ENCODE results near the gene MTM1.

The MTM1 gene

DNA sequence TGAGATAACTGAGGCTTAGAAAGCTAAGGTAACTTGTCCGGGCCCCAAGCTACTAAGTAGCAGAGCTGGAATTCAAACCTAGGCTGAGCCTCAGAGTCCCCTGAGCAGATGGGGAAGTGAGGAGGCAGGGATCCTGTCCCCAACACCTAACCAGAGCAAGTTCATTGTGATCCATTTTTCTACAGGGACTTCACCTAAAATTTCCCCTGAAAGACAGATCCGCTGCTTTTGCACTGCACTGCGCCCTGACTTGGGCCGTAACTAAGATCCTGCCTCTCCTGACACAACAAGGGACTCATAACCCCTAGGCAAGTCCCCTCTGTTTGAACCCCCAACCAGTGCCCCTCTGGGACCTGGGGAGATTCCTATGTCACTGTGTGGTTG, 25.6 kb upstream of the MTM1 start:
- TF ChIP-seq ZNF660 (tag by site-specific recombination; IDR thresholded peaks at IDR 0.05) (no peak), ZEB2 (tag by site-specific recombination; IDR thresholded peaks at IDR 0.05) (no peak), RBAK (tag by site-specific recombination; IDR thresholded peaks at IDR 0.05) (no peak), OVOL3 (tag by site-specific recombination; IDR thresholded peaks at IDR 0.05) (no peak), TCF7L2 (IDR thresholded peaks at IDR 0.05; ENCODE audit: borderline replicate concordance, low read depth, low read length) (no peak), ZNF629 (tag by site-specific recombination; IDR thresholded peaks at IDR 0.05) (no peak), ZNF416 (tag by site-specific recombination; IDR thresholded peaks at IDR 0.05) (no peak), ZIC2 (tag by site-specific recombination; IDR thresholded peaks at IDR 0.05) (no peak), ZNF341 (tag by site-specific recombination; IDR thresholded peaks at IDR 0.05; ENCODE audit: low read depth) (no peak), ZNF777 (tag by site-specific recombination; IDR thresholded peaks at IDR 0.05; ENCODE audit: borderline replicate concordance) (no peak), ZNF501 (tag by site-specific recombination; IDR thresholded peaks at IDR 0.05) (no peak)

DNA sequence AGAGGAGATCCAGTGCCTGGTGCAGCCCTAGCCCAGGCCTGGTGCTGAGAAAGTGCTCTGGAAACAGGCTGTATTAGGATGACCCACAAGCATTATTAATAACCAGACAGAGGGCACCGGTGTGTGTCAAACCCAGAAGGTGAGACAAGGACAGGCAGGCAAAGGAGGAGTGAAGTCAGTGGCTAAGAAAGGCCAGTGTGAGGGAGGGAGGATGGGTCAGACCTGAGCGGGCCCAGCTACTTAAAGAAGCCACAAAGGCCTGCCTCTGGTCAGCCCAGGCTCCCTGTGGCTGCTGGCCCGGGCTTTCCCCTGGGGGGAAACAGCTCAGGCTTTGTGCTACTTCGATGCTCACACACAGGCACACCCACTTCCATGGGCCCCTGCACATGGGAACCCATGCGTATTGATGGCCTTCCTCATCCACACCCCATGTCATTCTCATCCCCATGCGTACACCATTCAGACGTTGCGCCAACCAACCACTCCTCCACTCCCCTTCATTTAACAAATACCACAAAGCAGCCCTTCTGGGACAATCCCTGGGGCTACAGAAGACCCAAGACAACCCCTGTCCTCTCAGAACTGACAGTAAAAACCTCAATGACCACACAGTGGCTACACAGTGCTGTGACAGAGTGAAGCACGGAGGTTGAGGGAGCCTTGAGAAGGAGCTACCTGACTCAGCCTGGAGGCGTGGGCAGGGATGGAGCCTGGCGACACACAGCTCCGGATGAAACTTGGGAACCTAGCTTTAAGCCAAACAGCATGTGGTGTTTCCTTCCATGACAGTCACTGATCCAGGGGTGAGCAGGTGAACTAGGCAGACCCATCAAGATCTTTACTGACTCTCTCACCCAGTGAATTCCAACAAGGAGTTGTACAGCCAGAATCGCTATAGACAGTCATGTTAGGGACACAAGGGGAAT, 24.9 kb upstream of the MTM1 start:
- Histone ChIP-seq H3K36me3 (ENCODE audit: control insufficient read depth in 2 of 2, insufficient read depth in 1 of 2, low read length in 2 of 2) (no peaks in the 10 kb centered on the region), H3K9me3 (ENCODE audit: control insufficient read depth, insufficient read depth, low read depth, low read length) (no peaks in the 10 kb centered on the region), H3K4me3 (ENCODE audit: low read depth, low read length) (no peak overlapping the region), H3K4me1 (ENCODE audit: control insufficient read depth, insufficient read depth, low read length) (no peaks in the 10 kb centered on the region), H3K27ac (ENCODE audit: extremely low read depth, low read depth, low read length) (no peak overlapping the region)
- ChIA-PET CTCF (interaction anchor here (0.9 kb wide), 1 partner anchor 29 kb away, joined by 5 read pairs; no protein-coding TSS in a partner anchor), POLR2A (no interaction called here)
- no peak for TF ChIP-seq ZNF202 (tag by site-specific recombination; IDR thresholded peaks at IDR 0.05; ENCODE audit: borderline replicate concordance)
- TF ChIP-seq SCRT1 (tag by site-specific recombination; IDR thresholded peaks at IDR 0.05; ENCODE audit: borderline replicate concordance): no peak
- no peak for TF ChIP-seq ZFP37 (tag by site-specific recombination; IDR thresholded peaks at IDR 0.05)
- TF ChIP-seq, protein P1, sequence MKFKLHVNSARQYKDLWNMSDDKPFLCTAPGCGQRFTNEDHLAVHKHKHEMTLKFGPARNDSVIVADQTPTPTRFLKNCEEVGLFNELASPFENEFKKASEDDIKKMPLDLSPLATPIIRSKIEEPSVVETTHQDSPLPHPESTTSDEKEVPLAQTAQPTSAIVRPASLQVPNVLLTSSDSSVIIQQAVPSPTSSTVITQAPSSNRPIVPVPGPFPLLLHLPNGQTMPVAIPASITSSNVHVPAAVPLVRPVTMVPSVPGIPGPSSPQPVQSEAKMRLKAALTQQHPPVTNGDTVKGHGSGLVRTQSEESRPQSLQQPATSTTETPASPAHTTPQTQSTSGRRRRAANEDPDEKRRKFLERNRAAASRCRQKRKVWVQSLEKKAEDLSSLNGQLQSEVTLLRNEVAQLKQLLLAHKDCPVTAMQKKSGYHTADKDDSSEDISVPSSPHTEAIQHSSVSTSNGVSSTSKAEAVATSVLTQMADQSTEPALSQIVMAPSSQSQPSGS (tag by site-specific recombination; IDR thresholded peaks at IDR 0.05; ENCODE audit: low read depth): no peak
- no peak for TF ChIP-seq ZNF501 (tag by site-specific recombination; IDR thresholded peaks at IDR 0.05)
- no peak for TF ChIP-seq ZNF37A (tag by site-specific recombination; IDR thresholded peaks at IDR 0.05)
- no peak for TF ChIP-seq ZNF292 (tag by site-specific recombination; IDR thresholded peaks at IDR 0.05; ENCODE audit: borderline replicate concordance, low read depth)
- TF ChIP-seq GLIS1 (tag by site-specific recombination; IDR thresholded peaks at IDR 0.05): no peak
- TF ChIP-seq SP2 (tag by site-specific recombination; IDR thresholded peaks at IDR 0.05): no peak
- TF ChIP-seq ZNF16 (tag by site-specific recombination; IDR thresholded peaks at IDR 0.05; ENCODE audit: low read depth): no peak
- no peak for TF ChIP-seq ZNF621 (tag by site-specific recombination; IDR thresholded peaks at IDR 0.05)
- TF ChIP-seq, protein P2, sequence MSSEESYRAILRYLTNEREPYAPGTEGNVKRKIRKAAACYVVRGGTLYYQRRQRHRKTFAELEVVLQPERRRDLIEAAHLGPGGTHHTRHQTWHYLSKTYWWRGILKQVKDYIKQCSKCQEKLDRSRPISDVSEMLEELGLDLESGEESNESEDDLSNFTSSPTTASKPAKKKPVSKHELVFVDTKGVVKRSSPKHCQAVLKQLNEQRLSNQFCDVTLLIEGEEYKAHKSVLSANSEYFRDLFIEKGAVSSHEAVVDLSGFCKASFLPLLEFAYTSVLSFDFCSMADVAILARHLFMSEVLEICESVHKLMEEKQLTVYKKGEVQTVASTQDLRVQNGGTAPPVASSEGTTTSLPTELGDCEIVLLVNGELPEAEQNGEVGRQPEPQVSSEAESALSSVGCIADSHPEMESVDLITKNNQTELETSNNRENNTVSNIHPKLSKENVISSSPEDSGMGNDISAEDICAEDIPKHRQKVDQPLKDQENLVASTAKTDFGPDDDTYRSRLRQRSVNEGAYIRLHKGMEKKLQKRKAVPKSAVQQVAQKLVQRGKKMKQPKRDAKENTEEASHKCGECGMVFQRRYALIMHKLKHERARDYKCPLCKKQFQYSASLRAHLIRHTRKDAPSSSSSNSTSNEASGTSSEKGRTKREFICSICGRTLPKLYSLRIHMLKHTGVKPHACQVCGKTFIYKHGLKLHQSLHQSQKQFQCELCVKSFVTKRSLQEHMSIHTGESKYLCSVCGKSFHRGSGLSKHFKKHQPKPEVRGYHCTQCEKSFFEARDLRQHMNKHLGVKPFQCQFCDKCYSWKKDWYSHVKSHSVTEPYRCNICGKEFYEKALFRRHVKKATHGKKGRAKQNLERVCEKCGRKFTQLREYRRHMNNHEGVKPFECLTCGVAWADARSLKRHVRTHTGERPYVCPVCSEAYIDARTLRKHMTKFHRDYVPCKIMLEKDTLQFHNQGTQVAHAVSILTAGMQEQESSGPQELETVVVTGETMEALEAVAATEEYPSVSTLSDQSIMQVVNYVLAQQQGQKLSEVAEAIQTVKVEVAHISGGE (tag by site-specific recombination; conservative IDR thresholded peaks at IDR 0.05; ENCODE audit: low read depth): no peak
- no peak for TF ChIP-seq ZFP41 (tag by site-specific recombination; IDR thresholded peaks at IDR 0.05; ENCODE audit: borderline replicate concordance)
- TF ChIP-seq ZNF571 (tag by site-specific recombination; IDR thresholded peaks at IDR 0.05): no peak
- TF ChIP-seq, protein P3, sequence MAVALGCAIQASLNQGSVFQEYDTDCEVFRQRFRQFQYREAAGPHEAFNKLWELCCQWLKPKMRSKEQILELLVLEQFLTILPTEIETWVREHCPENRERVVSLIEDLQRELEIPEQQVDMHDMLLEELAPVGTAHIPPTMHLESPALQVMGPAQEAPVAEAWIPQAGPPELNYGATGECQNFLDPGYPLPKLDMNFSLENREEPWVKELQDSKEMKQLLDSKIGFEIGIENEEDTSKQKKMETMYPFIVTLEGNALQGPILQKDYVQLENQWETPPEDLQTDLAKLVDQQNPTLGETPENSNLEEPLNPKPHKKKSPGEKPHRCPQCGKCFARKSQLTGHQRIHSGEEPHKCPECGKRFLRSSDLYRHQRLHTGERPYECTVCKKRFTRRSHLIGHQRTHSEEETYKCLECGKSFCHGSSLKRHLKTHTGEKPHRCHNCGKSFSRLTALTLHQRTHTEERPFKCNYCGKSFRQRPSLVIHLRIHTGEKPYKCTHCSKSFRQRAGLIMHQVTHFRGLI (tag by site-specific recombination; IDR thresholded peaks at IDR 0.05): no peak
- TF ChIP-seq YY2 (tag by site-specific recombination; IDR thresholded peaks at IDR 0.05): no peak

More for the DNA sequence above, 25.6 kb upstream of the MTM1 start:
- no peaks in the 10 kb centered on the region for H3K9me3 ChIP-seq (ENCODE audit: control insufficient read depth, insufficient read depth, low read depth, low read length)
- H3K4me1 ChIP-seq (ENCODE audit: control insufficient read depth, insufficient read depth, low read length): no peaks in the 10 kb centered on the region
- POLR2A ChIA-PET: no interaction called here
- no peak overlapping the region for H3K4me3 ChIP-seq (ENCODE audit: low read depth, low read length)
- no peaks in the 10 kb centered on the region for H3K36me3 ChIP-seq (ENCODE audit: control insufficient read depth in 2 of 2, insufficient read depth in 1 of 2, low read length in 2 of 2)
- CTCF ChIA-PET: no interaction called here
- no peak overlapping the region for H3K27ac ChIP-seq (ENCODE audit: extremely low read depth, low read depth, low read length)
